Spinal cord (tissue), 10 donors: ENCODE data around the gene GON7. TPM values are rescaled to one million over a fixed set of nuclear protein-coding genes. Genes with fewer than 3 reads are reported as not detected.
"Not testable (repeated sequence)": the region's sequence is repeated elsewhere in the genome, so short reads cannot be mapped to it uniquely, and the experiment has no call there.

ENCODE experiments used
- DNase-seq, 6 donors: peaks; one replicate each; pipeline versions ENCODE4 v3.0.0 to v3.0.0-alpha.2; 2013 to 2015; ENCODE audit warnings: low spot score in 6 of 6, low read depth in 4 of 6
- H3K27ac ChIP-seq: one replicate; pipeline ENCODE4 v1.5.1; 2013; ENCODE audit warnings: low read depth, low read length, control low read depth
- H3K27me3 ChIP-seq: one replicate; pipeline ENCODE4 v1.6.1; 2013; ENCODE audit warnings: low read length; ENCODE audit not compliant: control insufficient read depth, insufficient read depth
- H3K36me3 ChIP-seq: one replicate; pipeline ENCODE4 v1.6.1; 2013; ENCODE audit warnings: low read length; ENCODE audit not compliant: control insufficient read depth, insufficient read depth
- H3K4me1 ChIP-seq: one replicate; pipeline ENCODE4 v1.6.1; 2013; ENCODE audit warnings: low read length; ENCODE audit not compliant: control insufficient read depth, insufficient read depth
- H3K4me3 ChIP-seq: one replicate; pipeline ENCODE4 v1.5.1; 2013; ENCODE audit warnings: low read depth, low read length, control low read depth
- H3K9me3 ChIP-seq: one replicate; pipeline ENCODE4 v1.6.1; 2013; ENCODE audit warnings: low read length; ENCODE audit not compliant: control insufficient read depth, insufficient read depth
- WGBS: methylation state at CpG from one replicate; pipeline ENCODE4 v1.1.5; 2013; ENCODE audit warnings: missing lambda C conversion rate; ENCODE audit not compliant: insufficient coverage; 5-methylcytosine and 5-hydroxymethylcytosine counted together
- polyA plus RNA-seq, 2 donors: library from polyadenylated mRNA; unstranded; fragments of 120-200 nt; gene quantifications; one replicate each; pipeline ENCODE4 v1.2.1, GENCODE V29; 2013; ENCODE audit not compliant: insufficient read length in 2 of 2
- total RNA-seq, 2 donors: library from RNA; depleted of rRNA in 1 of 2; stranded (reverse); fragments of 120-200 nt in 1 of 2; fragments of >200 nt in 1 of 2; gene quantifications; one replicate each; pipeline versions ENCODE4 v1.2.3 to v1.2.4, GENCODE V29; 2013 to 2014
- donor health status: healthy.

Gene GON7
- total and polyA plus RNA-seq, 4 donors = 13.6 to 22.0 (median 16.8) TPM

- WGBS = no CpG with 5 or more reads among the region's 5 CpGs
- H3K27me3 ChIP-seq = no peaks in the 10 kb centered on the region
- no peak for DNase-seq
- no peaks in the 10 kb centered on the region for H3K9me3 ChIP-seq
- no peak overlapping the region for H3K4me3 ChIP-seq
- H3K4me1 ChIP-seq = no peaks in the 10 kb centered on the region
- H3K36me3 ChIP-seq = no peaks in the 10 kb centered on the region
- no peak overlapping the region for H3K27ac ChIP-seq
Measured at GRCh38 chr14:93163564-93163963, 43.3 kb downstream of the GON7 start.

- WGBS = 74% methylated on average over 4 of the region's 4 CpGs
- Histone ChIP-seq H3K4me3 (no peak overlapping the region), H3K4me1 (no peaks in the 10 kb centered on the region), H3K27ac (no peak overlapping the region), H3K36me3 (no peaks in the 10 kb centered on the region), H3K27me3 (no peaks in the 10 kb centered on the region), H3K9me3 (no peaks in the 10 kb centered on the region)
- no peak for DNase-seq
Measured at GRCh38 chr14:93161411-93161940, 45.4 kb downstream of the GON7 start.

GRCh38 chr14:93160353-93160801, 46.5 kb downstream of the GON7 start:
- DNase-seq = peak in 1 of 6 donors; percentile 31
- H3K9me3 ChIP-seq = no peaks in the 10 kb centered on the region
- H3K4me3 ChIP-seq = no peak overlapping the region
- no peak overlapping the region for H3K27ac ChIP-seq
- no peaks in the 10 kb centered on the region for H3K36me3 ChIP-seq
- WGBS = 46% methylated on average over 3 of the region's 4 CpGs
- no peaks in the 10 kb centered on the region for H3K4me1 ChIP-seq
- no peaks in the 10 kb centered on the region for H3K27me3 ChIP-seq

GRCh38 chr14:93159625-93160352, 47.1 kb downstream of the GON7 start:
- H3K4me3 ChIP-seq, H3K27me3 ChIP-seq, H3K36me3 ChIP-seq, H3K4me1 ChIP-seq, H3K27ac ChIP-seq, H3K9me3 ChIP-seq, DNase-seq: not testable (repeated sequence)
- WGBS = no CpG with 5 or more reads among the region's 5 CpGs

GRCh38 chr14:93158349-93158748, 48.5 kb downstream of the GON7 start:
- not testable (repeated sequence) for H3K9me3 ChIP-seq, H3K27me3 ChIP-seq, H3K4me3 ChIP-seq, H3K36me3 ChIP-seq, H3K4me1 ChIP-seq, DNase-seq, H3K27ac ChIP-seq
- 100% methylated on average over 2 of the region's 7 CpGs for WGBS

GRCh38 chr14:93156693-93157369, 50.0 kb downstream of the GON7 start:
- Histone ChIP-seq H3K9me3 (no peaks in the 10 kb centered on the region), H3K36me3 (no peaks in the 10 kb centered on the region), H3K27ac (no peak overlapping the region), H3K4me3 (no peak overlapping the region), H3K27me3 (no peaks in the 10 kb centered on the region), H3K4me1 (no peaks in the 10 kb centered on the region)
- 74% methylated on average over 6 of the region's 8 CpGs for WGBS
- no peak for DNase-seq

- no peaks in the 10 kb centered on the region for H3K36me3 ChIP-seq
- no peak overlapping the region for H3K4me3 ChIP-seq
- DNase-seq = no peak
- no peaks in the 10 kb centered on the region for H3K27me3 ChIP-seq
- WGBS = no CpG with 5 or more reads among the region's 2 CpGs
- peaks cover under 1% of the 10 kb centered on the region for H3K4me1 ChIP-seq
- no peaks in the 10 kb centered on the region for H3K9me3 ChIP-seq
- no peak overlapping the region for H3K27ac ChIP-seq
Measured at GRCh38 chr14:93155667-93156066, 51.2 kb downstream of the GON7 start.

GRCh38 chr14:93153121-93153520, 53.7 kb downstream of the GON7 start:
- Histone ChIP-seq H3K27me3 (no peaks in the 10 kb centered on the region), H3K4me1 (peaks cover 4% of the 10 kb centered on the region), H3K9me3 (no peaks in the 10 kb centered on the region), H3K4me3 (no peak overlapping the region), H3K27ac (no peak overlapping the region), H3K36me3 (no peaks in the 10 kb centered on the region)
- DNase-seq = peak in 1 of 6 donors; percentile 65
- WGBS = 63% methylated on average over 4 of the region's 7 CpGs
